Measurements from ENCODE around the gene UBE2QL1. TPM values are rescaled to one million over a fixed set of nuclear protein-coding genes. Genes with fewer than 3 reads are reported as not detected.

Gene UBE2QL1
- total and polyA plus RNA-seq, 8 donors: 0.58 to 6.1 (median 0.95) TPM; not detected in 1

- no peaks in the 10 kb centered on the region for H3K9me3 ChIP-seq
- WGBS, 5 donors: 86 to 89% (median 88%) methylated on average over 4 of the region's 4 CpGs
- intact Hi-C loops (cut with DNase I; ENCODE audit: low total_unique reads): no loop called here
These were observed 50.3 kb downstream of the UBE2QL1 start for GRCh38 chr5:6498968-6499367.

DNA sequence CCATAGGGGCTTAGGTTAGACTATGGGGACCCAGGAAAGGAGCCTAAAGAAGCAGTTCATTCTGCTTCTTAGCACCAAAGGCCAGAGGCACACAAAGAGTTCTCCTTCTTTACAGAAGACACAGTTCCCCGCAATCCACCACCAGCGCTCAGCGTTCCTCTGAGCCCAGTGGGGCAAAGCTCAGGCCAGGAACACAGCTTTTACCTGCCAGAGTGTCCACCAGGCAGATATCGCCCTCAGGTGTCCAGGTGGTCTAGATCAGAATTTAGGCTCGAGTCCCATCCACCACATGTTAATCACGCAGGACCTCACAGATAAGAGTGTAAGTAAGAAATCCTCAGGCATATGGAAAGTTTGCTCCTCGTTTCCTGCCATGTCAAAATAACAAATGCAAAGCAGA is 53.0 kb downstream of the UBE2QL1 start:
- Histone ChIP-seq H3K36me3 (no peaks in the 10 kb centered on the region), H3K4me3 (no peak overlapping the region), H3K4me1 (peaks cover 0 to 9% (median 2%) of the 10 kb centered on the region in 4 donors), H3K27me3 (no peaks in the 10 kb centered on the region), H3K9me3 (no peaks in the 10 kb centered on the region), H3K27ac (no peak overlapping the region)
- no peak for DNase-seq
- 70 to 80% (median 75%) methylated on average over 7 of the region's 7 CpGs for WGBS, 5 donors
- intact Hi-C loops (cut with DNase I; ENCODE audit: low total_unique reads): no loop called here
- TF ChIP-seq POLR2A (IDR thresholded peaks at IDR 0.05) (no peak), POLR2AphosphoS5 (IDR thresholded peaks at IDR 0.05) (no peak), EP300 (IDR thresholded peaks at IDR 0.05) (no peak)
- TF ChIP-seq, protein P1, sequence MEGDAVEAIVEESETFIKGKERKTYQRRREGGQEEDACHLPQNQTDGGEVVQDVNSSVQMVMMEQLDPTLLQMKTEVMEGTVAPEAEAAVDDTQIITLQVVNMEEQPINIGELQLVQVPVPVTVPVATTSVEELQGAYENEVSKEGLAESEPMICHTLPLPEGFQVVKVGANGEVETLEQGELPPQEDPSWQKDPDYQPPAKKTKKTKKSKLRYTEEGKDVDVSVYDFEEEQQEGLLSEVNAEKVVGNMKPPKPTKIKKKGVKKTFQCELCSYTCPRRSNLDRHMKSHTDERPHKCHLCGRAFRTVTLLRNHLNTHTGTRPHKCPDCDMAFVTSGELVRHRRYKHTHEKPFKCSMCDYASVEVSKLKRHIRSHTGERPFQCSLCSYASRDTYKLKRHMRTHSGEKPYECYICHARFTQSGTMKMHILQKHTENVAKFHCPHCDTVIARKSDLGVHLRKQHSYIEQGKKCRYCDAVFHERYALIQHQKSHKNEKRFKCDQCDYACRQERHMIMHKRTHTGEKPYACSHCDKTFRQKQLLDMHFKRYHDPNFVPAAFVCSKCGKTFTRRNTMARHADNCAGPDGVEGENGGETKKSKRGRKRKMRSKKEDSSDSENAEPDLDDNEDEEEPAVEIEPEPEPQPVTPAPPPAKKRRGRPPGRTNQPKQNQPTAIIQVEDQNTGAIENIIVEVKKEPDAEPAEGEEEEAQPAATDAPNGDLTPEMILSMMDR (IDR thresholded peaks at IDR 0.05): no peak

More at GRCh38 chr5:6498968-6499367, 50.3 kb downstream of the UBE2QL1 start:
- Histone ChIP-seq H3K36me3 (no peaks in the 10 kb centered on the region), H3K4me3 (no peak overlapping the region), H3K4me1 (peaks cover 4 to 26% (median 12%) of the 10 kb centered on the region in 4 donors), H3K27ac (no peak overlapping the region), H3K27me3 (no peaks in the 10 kb centered on the region)
- DNase-seq: no peak
- TF ChIP-seq, protein P1 (IDR thresholded peaks at IDR 0.05): no peak
- TF ChIP-seq POLR2AphosphoS5 (IDR thresholded peaks at IDR 0.05) (no peak), EP300 (IDR thresholded peaks at IDR 0.05) (no peak), POLR2A (IDR thresholded peaks at IDR 0.05) (no peak)

- H3K4me1 ChIP-seq: peaks cover 0 to 2% (median 0%) of the 10 kb centered on the region in 4 donors
- H3K4me3 ChIP-seq: no peak overlapping the region
- intact Hi-C loops (cut with DNase I; ENCODE audit: low total_unique reads): no loop called here
- H3K27ac ChIP-seq: no peak overlapping the region
- H3K36me3 ChIP-seq: no peaks in the 10 kb centered on the region
- 77 to 97% (median 91%) methylated on average over 4 of the region's 4 CpGs for WGBS, 5 donors
- DNase-seq: no peak
- H3K27me3 ChIP-seq: no peaks in the 10 kb centered on the region
- no peak for TF ChIP-seq EP300 (IDR thresholded peaks at IDR 0.05)
- no peak for TF ChIP-seq POLR2A (IDR thresholded peaks at IDR 0.05)
- TF ChIP-seq, protein P1 (IDR thresholded peaks at IDR 0.05): no peak
- no peak for TF ChIP-seq POLR2AphosphoS5 (IDR thresholded peaks at IDR 0.05)
- H3K9me3 ChIP-seq: no peaks in the 10 kb centered on the region
These were observed 53.8 kb downstream of the UBE2QL1 start for GRCh38 chr5:6502421-6502820.

DNA sequence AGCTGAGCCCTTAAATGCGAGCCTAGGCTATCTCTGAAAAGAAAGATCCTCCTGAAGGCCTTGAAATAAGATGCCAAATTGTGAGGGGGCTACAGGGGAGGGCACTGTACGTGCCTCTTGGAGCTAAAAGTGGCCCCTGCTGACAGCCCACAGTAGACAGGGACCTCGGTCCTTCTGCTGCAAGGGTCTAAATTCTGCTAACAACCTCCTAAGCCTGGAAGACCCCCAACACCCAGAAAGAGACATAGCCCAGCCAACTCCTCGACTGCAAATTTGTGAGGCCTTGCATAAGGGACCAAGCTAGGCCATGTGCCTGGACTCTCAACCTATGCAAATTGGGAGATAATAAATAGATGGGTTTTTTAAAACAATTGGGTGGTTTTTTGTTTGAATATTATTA is 54.7 kb downstream of the UBE2QL1 start:
- intact Hi-C loops (cut with DNase I; ENCODE audit: low total_unique reads): no loop called here
- WGBS, 5 donors: 76 to 92% (median 80%) methylated on average over 4 of the region's 4 CpGs

More for the DNA sequence above, 54.7 kb downstream of the UBE2QL1 start:
- no peaks in the 10 kb centered on the region for H3K27me3 ChIP-seq
- H3K36me3 ChIP-seq: no peaks in the 10 kb centered on the region
- H3K9me3 ChIP-seq: no peaks in the 10 kb centered on the region
- no peak overlapping the region for H3K4me3 ChIP-seq
- H3K4me1 ChIP-seq: no peaks in the 10 kb centered on the region
- H3K27ac ChIP-seq: no peak overlapping the region
- TF ChIP-seq POLR2A (IDR thresholded peaks at IDR 0.05) (no peak), EP300 (IDR thresholded peaks at IDR 0.05) (no peak), POLR2AphosphoS5 (IDR thresholded peaks at IDR 0.05) (no peak)
- TF ChIP-seq, protein P1 (IDR thresholded peaks at IDR 0.05): no peak
- DNase-seq: no peak
